SJCRH30 (cell line): Measurements from ENCODE around the gene LIMS4. TPM values are rescaled to one million over a fixed set of nuclear protein-coding genes. Genes with fewer than 3 reads are reported as not detected.
"Not testable (repeated sequence)": the region's sequence is repeated elsewhere in the genome, so short reads cannot be mapped to it uniquely, and the experiment has no call there.

ENCODE experiments used
- DNase-seq, 2 experiments: peaks; one replicate each; pipeline ENCODE4 v3.0.0-alpha.2; 2015 to 2020
- H3K27ac ChIP-seq: fragments of 250-450 bp; sonication (Bioruptor Pico); 2 replicates; pipeline ENCODE4 v1.5.1; 2020; ENCODE audit warnings: mild to moderate bottlenecking, moderate library complexity
- H3K27me3 ChIP-seq: fragments of 250-450 bp; sonication (Bioruptor Pico); 2 replicates; pipeline ENCODE4 v1.5.1; 2020; ENCODE audit warnings: mild to moderate bottlenecking, moderate library complexity
- H3K36me3 ChIP-seq: fragments of 250-450 bp; sonication (Bioruptor Pico); 2 replicates; pipeline ENCODE4 v1.5.1; 2020; ENCODE audit warnings: mild to moderate bottlenecking, moderate library complexity
- H3K4me1 ChIP-seq: fragments of 250-450 bp; sonication (Bioruptor Pico); 2 replicates; pipeline ENCODE4 v1.5.1; 2020; ENCODE audit warnings: mild to moderate bottlenecking, moderate library complexity
- H3K4me3 ChIP-seq: fragments of 250-450 bp; sonication (Bioruptor Pico); 2 replicates; pipeline ENCODE4 v1.5.1; 2020; ENCODE audit warnings: mild to moderate bottlenecking, moderate library complexity
- H3K9me3 ChIP-seq: fragments of 250-450 bp; sonication (Bioruptor Pico); replicated peaks from 2 replicates; pipeline ENCODE4 v1.5.1; 2020; ENCODE audit warnings: mild to moderate bottlenecking, moderate library complexity
- total RNA-seq: library from RNA; depleted of rRNA; stranded (reverse); fragments of >200 nt; shearing (Covaris generic); gene quantifications from 2 replicates; pipeline ENCODE4 v1.2.3, GENCODE V29; 2014; rRNA removed

LIMS4 gene, protein sequence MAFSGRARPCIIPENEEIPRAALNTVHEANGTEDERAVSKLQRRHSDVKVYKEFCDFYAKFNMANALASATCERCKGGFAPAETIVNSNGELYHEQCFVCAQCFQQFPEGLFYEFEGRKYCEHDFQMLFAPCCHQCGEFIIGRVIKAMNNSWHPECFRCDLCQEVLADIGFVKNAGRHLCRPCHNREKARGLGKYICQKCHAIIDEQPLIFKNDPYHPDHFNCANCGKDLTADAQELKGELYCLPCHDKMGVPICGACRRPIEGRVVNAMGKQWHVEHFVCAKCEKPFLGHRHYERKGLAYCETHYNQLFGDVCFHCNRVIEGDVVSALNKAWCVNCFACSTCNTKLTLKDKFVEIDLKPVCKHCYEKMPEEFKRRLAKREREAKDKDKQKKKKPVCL
- 1.5 and 2.0 TPM in 2 replicates for total RNA-seq

DNA sequence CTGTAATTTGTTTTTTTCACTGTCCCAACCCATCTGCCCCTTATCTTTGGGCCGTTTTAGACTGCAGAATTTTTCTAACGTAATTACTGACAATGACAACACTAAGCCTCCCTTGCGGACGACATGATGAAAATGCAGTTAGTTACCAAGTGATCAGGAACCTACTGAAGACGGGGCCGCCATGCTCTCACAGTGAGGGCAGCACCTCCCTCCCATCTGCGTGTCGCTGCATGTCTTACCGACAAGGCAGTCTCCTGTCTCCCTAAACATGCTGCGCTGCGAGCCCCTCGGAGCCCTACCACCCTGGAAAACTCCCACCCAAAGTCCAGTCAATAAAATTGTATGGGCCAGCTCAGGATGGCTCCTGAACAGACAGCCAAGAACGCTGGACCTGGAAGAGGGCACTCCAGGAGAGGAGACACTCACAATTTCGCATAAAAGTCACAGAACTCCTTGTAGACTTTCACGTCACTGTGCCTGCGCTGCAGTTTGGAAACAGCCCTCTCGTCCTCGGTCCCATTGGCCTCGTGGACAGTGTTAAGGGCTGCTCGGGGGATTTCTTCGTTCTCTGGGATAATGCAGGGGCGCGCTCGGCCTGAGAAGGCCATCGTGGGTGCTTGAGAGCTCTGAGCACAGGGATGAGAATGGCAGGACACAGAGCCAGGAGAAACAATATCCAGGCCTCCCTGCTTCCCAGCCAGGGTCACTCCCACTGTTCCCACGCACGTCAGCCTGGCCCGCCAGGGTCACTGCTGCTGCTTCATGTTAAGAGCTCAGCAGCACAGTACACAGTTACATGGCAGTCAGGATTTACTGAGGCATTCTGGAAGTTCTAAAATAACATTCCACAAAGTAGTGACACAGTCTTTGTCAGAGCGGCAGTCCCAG is at the start of gene LIMS4:
Gene LIMS4 (minus strand): TSS at position 646 of the 888 bp plus-strand sequence. CDS start 38 bp downstream, at position 608.
- H3K4me1 ChIP-seq, H3K4me3 ChIP-seq, DNase-seq, H3K27me3 ChIP-seq, H3K9me3 ChIP-seq, H3K27ac ChIP-seq, H3K36me3 ChIP-seq: not testable (repeated sequence)

DNA sequence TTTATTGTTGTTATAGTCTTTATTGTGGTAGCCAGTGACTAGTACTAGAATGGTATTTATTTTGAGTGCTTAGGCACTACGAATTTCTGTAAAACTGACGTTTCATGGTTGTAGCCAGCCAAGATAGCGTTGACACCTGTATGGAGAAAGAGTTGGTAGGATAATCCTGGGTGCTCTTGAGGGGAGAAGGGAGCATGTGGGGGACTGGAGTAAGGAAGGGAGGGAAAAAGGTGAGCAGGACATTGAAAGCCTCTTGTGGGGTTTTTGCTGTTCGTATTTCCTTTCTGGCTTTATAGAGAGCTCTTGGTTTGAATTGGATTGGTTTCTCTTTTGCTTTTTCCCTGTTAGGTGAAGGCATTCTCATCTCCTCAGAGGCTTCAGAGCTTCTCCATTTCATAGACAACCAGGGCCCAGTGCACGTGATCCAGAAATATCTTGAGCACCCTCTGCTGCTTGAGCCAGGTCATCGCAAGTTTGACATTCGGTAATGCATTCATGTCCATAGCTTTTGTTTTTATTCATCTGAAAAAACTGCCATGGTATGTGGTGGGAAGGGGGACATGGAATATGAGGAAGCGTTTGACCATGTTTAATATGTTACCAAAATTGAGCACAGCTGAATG is 27.2 kb upstream of the LIMS4 start:
- H3K4me3 ChIP-seq, H3K27me3 ChIP-seq, H3K27ac ChIP-seq, H3K4me1 ChIP-seq, H3K9me3 ChIP-seq, H3K36me3 ChIP-seq, DNase-seq: not testable (repeated sequence)

DNA sequence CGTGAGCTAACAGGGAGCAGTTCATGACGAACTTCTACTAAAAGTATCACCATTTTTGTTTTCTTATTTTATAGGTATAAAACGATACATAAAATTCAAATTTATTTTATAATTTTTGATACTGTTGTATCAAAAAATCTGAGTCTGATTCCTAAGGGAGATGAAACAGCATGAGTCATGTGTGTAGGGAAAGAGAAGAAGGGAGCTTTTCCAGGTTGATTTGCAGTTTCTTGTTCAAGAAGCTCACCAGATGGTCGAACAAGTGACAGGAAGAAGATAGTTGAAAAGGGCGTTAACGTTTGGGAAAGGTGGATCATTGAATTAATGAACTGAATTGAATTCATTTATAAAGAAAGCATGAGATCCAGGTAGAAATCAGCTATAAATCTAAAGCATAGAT is 23.4 kb upstream of the LIMS4 start:
- not testable (repeated sequence) for H3K27ac ChIP-seq, DNase-seq, H3K4me3 ChIP-seq, H3K9me3 ChIP-seq, H3K4me1 ChIP-seq, H3K36me3 ChIP-seq, H3K27me3 ChIP-seq

DNA sequence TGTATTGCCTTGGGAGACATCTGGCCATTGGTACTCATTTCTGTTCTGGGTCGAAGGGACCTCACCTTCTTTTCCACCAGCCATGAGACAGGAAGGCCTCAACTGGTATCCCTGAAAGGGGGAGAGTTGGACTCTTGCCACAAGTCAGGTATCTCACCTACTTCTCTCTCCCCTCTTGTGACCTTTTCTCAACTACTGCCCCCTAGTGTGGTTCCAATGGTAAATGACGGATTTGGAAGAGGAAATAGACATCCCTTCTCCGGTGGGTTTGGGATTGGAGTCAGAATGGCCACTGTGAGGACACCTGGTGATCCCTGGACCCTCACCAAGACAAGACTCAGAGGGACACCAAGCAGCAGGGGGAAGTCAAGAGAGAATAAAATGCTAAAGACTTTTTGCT is 21.9 kb upstream of the LIMS4 start:
- not testable (repeated sequence) for H3K27me3 ChIP-seq, H3K27ac ChIP-seq, H3K9me3 ChIP-seq, DNase-seq, H3K4me1 ChIP-seq, H3K4me3 ChIP-seq, H3K36me3 ChIP-seq

DNA sequence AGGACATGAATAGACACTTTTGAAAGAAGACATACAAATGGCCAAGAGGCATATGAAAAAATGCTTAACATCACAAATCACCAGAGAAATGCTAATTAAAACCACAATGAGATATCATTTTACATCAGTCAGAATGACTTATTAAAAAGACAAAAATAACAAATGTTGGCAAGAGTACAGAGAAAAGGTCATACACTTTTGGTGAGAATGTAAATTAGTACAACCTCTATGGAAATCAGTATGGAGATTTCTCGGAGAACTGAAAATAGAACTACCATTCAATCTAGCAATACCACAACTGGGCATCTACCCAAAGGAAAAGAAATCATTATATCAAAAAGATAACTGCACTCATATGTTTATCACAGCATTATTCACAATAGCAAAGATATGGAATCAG is 16.4 kb upstream of the LIMS4 start:
- not testable (repeated sequence) for H3K4me3 ChIP-seq

DNA sequence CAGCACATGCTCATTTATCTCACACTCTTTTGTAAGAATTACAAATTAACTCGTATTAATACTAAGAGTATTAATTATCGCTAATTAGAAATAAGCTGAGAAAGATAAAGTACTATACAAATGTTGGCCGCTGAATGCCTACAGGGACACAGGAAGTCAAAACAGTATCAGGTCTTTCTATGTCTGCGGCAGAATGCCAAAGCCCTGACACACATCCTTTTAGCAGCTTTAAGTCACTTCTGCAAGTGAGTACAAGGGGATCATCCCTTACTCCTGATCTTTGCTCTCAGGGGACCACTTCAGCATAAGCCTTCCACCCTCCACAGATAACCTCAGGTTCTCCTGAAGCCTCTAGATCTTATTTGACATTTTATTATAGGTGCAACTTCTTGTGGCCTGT is 10.1 kb upstream of the LIMS4 start:
- not testable (repeated sequence) for H3K4me1 ChIP-seq, H3K27me3 ChIP-seq, H3K9me3 ChIP-seq, H3K36me3 ChIP-seq, H3K4me3 ChIP-seq, DNase-seq, H3K27ac ChIP-seq

More for the DNA sequence above, 16.4 kb upstream of the LIMS4 start:
- H3K36me3 ChIP-seq, H3K4me1 ChIP-seq, DNase-seq, H3K27ac ChIP-seq, H3K27me3 ChIP-seq, H3K9me3 ChIP-seq: not testable (repeated sequence)

DNA sequence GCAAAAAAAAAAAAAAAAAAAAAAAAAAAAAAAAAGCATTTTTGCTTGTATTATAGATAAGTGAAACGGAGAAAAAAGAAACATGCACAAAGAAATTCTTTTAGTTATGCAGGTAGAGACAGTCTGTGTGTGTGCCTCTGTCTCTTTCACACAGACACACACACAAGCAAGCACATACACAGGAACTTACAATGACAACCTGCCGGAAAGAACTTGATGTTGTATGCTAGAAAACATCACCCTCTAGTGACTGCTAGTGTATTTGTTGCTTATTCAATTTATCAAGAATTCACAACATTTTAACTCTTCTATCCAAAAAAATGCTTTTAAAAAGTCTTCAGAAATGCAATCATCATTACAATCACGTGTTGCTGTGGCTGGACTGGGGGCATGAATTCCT is 8.6 kb upstream of the LIMS4 start:
- not testable (repeated sequence) for DNase-seq, H3K4me3 ChIP-seq, H3K36me3 ChIP-seq, H3K27ac ChIP-seq, H3K9me3 ChIP-seq, H3K27me3 ChIP-seq, H3K4me1 ChIP-seq

DNA sequence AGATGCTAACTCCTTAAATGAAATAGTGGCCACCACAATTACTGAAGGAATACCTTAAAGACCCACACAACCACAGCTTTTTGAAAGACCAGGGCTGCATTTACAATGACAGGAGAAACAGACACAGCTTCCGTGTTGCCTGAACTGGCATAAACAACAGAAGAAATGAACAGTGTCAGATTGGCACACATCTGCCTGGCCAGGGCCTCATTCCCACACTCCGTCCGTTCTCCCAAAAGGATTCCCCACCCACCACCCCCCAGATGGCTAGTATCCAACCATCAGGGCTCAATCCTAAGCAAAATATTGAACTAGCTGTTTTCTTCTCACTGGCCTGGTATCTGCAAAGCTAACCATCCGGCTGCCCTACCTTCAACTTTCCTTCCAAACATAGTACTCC is 7.5 kb upstream of the LIMS4 start:
- not testable (repeated sequence) for H3K4me3 ChIP-seq, H3K9me3 ChIP-seq, DNase-seq, H3K27me3 ChIP-seq, H3K27ac ChIP-seq, H3K36me3 ChIP-seq, H3K4me1 ChIP-seq

DNA sequence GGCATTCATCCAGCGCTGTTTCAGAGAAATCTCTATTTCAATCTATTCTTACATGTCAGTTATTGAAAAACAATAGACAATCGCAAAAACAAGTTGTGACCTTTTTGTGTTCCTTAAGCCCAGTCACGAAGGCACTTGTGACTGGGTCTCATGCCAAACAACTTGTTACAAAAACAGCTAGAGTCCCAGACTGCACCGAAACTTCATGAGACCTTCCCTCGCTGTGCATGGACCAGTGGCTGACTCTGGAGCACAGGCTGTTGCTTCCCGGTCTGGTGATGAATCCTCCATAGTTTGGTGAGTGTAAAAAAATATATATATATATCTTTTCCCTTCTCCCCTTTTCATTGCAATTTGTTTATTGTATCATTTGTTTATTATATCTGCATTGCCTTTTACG is 4.8 kb upstream of the LIMS4 start:
- not testable (repeated sequence) for H3K4me3 ChIP-seq, H3K9me3 ChIP-seq, H3K36me3 ChIP-seq, DNase-seq, H3K4me1 ChIP-seq, H3K27me3 ChIP-seq, H3K27ac ChIP-seq

DNA sequence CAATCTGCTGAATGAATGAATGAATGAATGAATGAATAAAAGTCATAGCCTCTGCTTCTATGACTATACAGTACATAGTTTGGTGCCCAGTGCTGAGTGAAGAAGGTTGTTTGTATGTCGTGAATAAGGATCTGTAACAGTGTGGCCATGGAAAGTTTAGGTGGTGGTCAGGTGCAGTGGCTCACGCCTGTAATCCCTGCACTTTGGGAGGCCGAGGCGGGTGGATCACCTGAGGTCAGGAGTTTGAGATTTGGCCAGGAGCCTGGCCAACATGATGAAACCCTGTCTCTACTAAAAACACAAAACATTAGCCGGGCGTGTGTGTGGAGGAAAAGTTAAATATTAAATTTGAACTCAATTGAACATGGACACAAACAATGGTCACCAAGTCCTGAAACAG is 4.3 kb upstream of the LIMS4 start:
- H3K27ac ChIP-seq, H3K4me3 ChIP-seq, H3K36me3 ChIP-seq, H3K9me3 ChIP-seq, H3K27me3 ChIP-seq, DNase-seq, H3K4me1 ChIP-seq: not testable (repeated sequence)

DNA sequence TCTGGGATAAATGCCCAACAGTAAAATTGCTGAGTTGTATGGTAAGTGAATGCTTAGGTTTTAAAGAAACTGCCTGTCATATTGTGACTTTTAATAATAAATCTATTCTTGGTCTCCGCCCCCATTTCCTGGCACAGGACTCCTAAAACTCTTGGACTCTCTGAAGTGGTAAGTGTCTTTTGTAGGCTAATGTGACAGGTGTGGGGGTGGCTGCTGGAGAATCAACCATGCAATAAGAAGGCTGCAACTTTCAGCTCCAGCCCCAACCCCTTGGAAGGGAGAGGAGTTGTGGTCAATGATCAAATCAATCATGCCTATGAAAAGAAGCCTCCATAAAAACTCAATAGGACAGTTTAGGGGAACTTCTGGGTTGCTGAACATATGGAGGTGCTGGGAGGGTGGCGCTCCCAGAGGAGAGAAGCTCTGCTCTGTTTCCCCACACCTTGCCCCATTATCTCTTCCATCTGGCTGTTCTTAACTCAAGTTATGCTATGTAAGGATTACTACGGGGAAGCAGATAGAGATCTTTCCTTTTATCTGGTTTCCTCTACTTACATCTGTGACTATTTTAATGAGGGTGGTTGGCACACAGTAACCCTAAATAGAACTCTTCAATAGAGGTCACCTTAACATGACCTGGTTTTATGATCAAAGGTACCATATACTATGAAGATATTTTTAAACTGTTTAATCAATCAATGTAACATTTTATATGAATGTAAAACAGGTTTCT is 3.2 kb upstream of the LIMS4 start:
- not testable (repeated sequence) for H3K9me3 ChIP-seq, H3K4me1 ChIP-seq, H3K27ac ChIP-seq

DNA sequence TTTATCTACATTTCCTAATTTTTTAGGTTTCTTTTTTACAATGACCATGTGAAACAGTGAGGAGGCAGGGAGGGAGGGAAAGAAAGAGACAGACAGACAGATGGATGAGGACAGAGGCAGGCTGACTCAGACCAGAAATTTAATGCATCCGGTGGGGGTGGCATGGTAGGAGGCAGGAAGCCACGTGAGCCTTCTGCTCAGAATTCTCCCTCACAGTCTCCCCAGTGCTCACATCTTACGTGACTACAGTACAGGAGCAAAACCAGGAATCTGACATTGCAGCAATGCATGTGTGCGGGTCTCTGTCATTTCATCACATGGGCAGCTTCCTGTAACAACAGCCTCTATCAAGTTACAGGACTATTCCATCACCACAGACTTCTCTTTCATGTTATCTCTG is 2.3 kb upstream of the LIMS4 start:
- H3K9me3 ChIP-seq, H3K4me3 ChIP-seq, H3K27me3 ChIP-seq, H3K4me1 ChIP-seq, H3K27ac ChIP-seq, DNase-seq, H3K36me3 ChIP-seq: not testable (repeated sequence)

More for the DNA sequence above, 3.2 kb upstream of the LIMS4 start:
- H3K4me3 ChIP-seq, H3K27me3 ChIP-seq, DNase-seq, H3K36me3 ChIP-seq: not testable (repeated sequence)

DNA sequence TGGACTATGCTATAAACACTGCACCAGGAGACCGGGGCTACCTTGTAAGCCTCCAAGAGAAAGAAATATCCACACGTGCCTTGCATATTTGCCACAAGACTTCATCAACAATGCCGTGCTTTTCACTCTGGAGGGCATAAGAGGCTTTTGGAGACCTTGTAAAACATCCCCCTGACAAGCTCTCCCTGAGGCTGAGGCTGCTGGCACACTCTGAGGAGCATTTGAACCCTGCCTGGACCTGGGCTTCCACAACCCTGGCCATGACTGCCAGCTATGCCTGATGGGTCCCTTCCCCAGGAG is 393 bp upstream of the LIMS4 start:
- not testable (repeated sequence) for H3K27ac ChIP-seq, H3K4me3 ChIP-seq, DNase-seq, H3K27me3 ChIP-seq, H3K9me3 ChIP-seq, H3K36me3 ChIP-seq, H3K4me1 ChIP-seq

DNA sequence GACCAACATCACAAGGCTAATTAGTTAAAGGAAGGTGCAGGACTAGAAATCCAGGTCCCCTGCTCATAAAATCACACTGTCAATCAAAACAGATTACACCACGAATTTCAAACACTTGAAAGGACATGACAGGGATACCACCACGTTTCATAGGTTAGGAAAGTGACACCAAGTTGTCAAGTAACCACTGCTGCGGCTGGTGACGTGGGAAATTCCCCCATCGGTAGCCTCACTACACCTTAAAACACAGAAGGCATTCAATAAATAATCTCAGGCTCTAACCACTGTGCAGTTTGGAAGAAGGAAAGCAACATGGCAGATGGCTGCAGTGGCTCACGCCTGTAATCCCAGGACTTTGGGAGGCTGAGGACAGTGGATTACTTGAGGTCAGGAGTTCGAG is 3.7 kb downstream of the LIMS4 start:
- not testable (repeated sequence) for H3K36me3 ChIP-seq, H3K27ac ChIP-seq, H3K4me3 ChIP-seq, DNase-seq, H3K4me1 ChIP-seq, H3K9me3 ChIP-seq, H3K27me3 ChIP-seq

DNA sequence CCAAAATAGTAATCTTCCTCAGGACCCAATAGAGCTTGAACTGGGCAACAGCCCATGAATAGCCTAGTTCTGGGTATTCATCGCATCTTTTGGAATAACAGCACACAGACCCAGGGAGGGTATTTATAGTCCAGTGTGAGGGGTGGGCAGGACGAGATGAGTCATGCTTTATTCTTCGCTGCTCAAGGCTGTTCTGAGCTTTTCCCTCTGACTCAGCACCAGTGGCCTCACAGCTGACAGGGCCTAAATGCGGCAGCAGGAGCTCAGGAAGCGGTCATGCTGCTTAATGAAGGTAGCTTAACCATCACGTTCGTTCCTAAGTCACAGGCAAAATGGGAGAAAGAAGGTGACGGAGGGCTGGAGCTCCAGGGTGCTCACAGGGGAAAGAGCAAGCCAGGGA is 7.3 kb downstream of the LIMS4 start:
- not testable (repeated sequence) for H3K27me3 ChIP-seq, DNase-seq, H3K27ac ChIP-seq, H3K9me3 ChIP-seq, H3K36me3 ChIP-seq, H3K4me3 ChIP-seq, H3K4me1 ChIP-seq
